Thyroid gland (tissue), 4 donors: ENCODE results near the gene FBXO27.

ENCODE experiments used
- CTCF ChIP-seq, 6 experiments: fragments of 200-600 bp in 3 of 6; fragments of 450-650 bp in 3 of 6; sonication (generic) in 3 of 6; IDR thresholded peaks; one replicate each; pipeline ENCODE4 v1.5.1; 2016 to 2019; ENCODE audit warnings: antibody characterized with exemption in 6 of 6, mild to moderate bottlenecking in 2 of 6, inconsistent platforms in 1 of 6, moderate library complexity in 1 of 6
- POLR2A ChIP-seq, 2 donors: fragments of 450-650 bp; IDR thresholded peaks; one replicate each; pipeline ENCODE4 v1.6.1; 2017; ENCODE audit warnings: antibody characterized with exemption in 2 of 2, mild to moderate bottlenecking in 2 of 2, moderate library complexity in 1 of 2

GRCh38 chr19:39059302-39059701 lies 27.0 kb upstream of the FBXO27 start:
- TF ChIP-seq CTCF (IDR thresholded peaks at IDR 0.05) (no peak), POLR2A (IDR thresholded peaks at IDR 0.05) (no peak)
